IMR-90 (cell line): ENCODE measurements around the gene QSER1.

Source experiments
- CEBPB ChIP-seq: IDR thresholded peaks from 2 replicates; pipeline ENCODE4 v1.6.1; 2012; ENCODE audit warnings: low read depth, low read length, improper control_type of control experiment
- CTCF ChIP-seq: conservative IDR thresholded peaks from 2 replicates; pipeline ENCODE4 v1.5.1; 2012; ENCODE audit warnings: mild to moderate bottlenecking, low read depth, low read length, improper control_type of control experiment

- TF ChIP-seq CEBPB: no peak
- no peak for TF ChIP-seq CTCF
These were observed 37.0 kb upstream of the QSER1 start for GRCh38 chr11:32855601-32856000.
